SHP77 treated with DMSO at 0.1 percent for 48 hours (cell line): ENCODE results near the gene ZBTB8B.

Source experiments
- DNase-seq: peaks from one replicate; lab custom pipeline; 2025; lab: John Stamatoyannopoulos, UW

The ZBTB8B gene

DNA sequence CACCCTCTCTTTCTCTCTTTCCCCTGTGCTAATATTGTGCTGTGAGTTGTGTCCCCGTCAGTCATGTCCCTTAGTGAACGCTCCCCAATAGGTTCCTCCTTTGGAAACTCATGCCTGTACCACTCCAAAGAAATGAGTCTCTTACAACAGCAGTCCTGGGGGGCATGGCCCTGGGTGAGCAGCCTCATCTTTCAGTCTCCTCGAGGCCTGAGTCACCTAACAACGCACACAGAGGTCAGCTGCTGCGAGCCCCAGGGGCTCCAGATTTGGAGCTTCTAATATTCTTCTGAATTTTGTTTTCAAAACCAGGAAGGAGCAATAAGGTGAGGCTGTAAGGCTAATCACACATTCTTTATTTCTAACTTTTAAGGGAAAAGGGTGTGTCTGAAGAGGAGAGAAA lies 43.9 kb downstream of the ZBTB8B start:
- DNase-seq, result no peak

- DNase-seq, result no peak
These were observed 45.1 kb downstream of the ZBTB8B start for GRCh38 chr1:32509939-32510338.
